GM19193 (cell line): Measurements from ENCODE around the gene NPIPB2.

ENCODE experiments used
- POLR2A ChIP-seq: IDR thresholded peaks from 4 replicates; pipeline ENCODE4 v1.6.1; 2011; ENCODE audit not compliant: insufficient read depth, insufficient read length; ENCODE audit errors: extremely low read depth

NPIPB2 gene

GRCh38 chr16:11964761-11965551 lies 23.1 kb upstream of the NPIPB2 start, which contains the start of gene TNFRSF17:
Gene TNFRSF17, plus strand, starts transcription at chr16:11965210. Its CDS starts 115 bp downstream, at chr16:11965325.
- peak; percentile 57 for TF ChIP-seq POLR2A

- no peak for TF ChIP-seq POLR2A
Measured at GRCh38 chr16:11963706-11964105, 21.9 kb upstream of the NPIPB2 start.

- no peak for TF ChIP-seq POLR2A
Measured at GRCh38 chr16:11957591-11958395, 15.9 kb upstream of the NPIPB2 start.

- TF ChIP-seq POLR2A, result no peak
Measured at GRCh38 chr16:11956558-11956957, 14.7 kb upstream of the NPIPB2 start.

GRCh38 chr16:11955713-11956123 lies 13.9 kb upstream of the NPIPB2 start:
- TF ChIP-seq POLR2A, result no peak

- no peak for TF ChIP-seq POLR2A
Measured at GRCh38 chr16:11950388-11950787, 8.5 kb upstream of the NPIPB2 start.

- no peak for TF ChIP-seq POLR2A
Measured at GRCh38 chr16:11949527-11949926, 7.7 kb upstream of the NPIPB2 start.

- TF ChIP-seq POLR2A, result no peak
Measured at GRCh38 chr16:11948819-11949218, 7.0 kb upstream of the NPIPB2 start.

- no peak for TF ChIP-seq POLR2A
Measured at GRCh38 chr16:11946433-11946832, 4.6 kb upstream of the NPIPB2 start.

GRCh38 chr16:11916524-11917285 lies 25.1 kb downstream of the NPIPB2 start:
- TF ChIP-seq POLR2A, result no peak

GRCh38 chr16:11915644-11916523 lies 26.0 kb downstream of the NPIPB2 start, which contains the start of gene GSPT1:
Gene GSPT1, minus strand, starts transcription at chr16:11915956. Its CDS starts 236 bp downstream, at chr16:11915720.
- peak; percentile 72 for TF ChIP-seq POLR2A

GRCh38 chr16:11915114-11915643 lies 26.7 kb downstream of the NPIPB2 start:
- TF ChIP-seq POLR2A, result no peak

- TF ChIP-seq POLR2A, result no peak
Measured at GRCh38 chr16:11914210-11915113, 27.4 kb downstream of the NPIPB2 start.
